Stimulated activated CD8-positive, alpha-beta memory T cell treated with anti-CD3 and anti-CD28 coated beads, Interleukin-4, amount 100 ng/mL, for 24 hours (primary cell): ENCODE results near the gene SLC34A1.

Source experiments
- DNase-seq: peaks from one replicate; pipeline ENCODE4 v3.0.0-alpha.2; 2020; ENCODE audit warnings: low read depth

SLC34A1 gene

GRCh38 chr5:177388521-177389052, 4.4 kb downstream of the SLC34A1 start:
- DNase-seq: no peak

DNA sequence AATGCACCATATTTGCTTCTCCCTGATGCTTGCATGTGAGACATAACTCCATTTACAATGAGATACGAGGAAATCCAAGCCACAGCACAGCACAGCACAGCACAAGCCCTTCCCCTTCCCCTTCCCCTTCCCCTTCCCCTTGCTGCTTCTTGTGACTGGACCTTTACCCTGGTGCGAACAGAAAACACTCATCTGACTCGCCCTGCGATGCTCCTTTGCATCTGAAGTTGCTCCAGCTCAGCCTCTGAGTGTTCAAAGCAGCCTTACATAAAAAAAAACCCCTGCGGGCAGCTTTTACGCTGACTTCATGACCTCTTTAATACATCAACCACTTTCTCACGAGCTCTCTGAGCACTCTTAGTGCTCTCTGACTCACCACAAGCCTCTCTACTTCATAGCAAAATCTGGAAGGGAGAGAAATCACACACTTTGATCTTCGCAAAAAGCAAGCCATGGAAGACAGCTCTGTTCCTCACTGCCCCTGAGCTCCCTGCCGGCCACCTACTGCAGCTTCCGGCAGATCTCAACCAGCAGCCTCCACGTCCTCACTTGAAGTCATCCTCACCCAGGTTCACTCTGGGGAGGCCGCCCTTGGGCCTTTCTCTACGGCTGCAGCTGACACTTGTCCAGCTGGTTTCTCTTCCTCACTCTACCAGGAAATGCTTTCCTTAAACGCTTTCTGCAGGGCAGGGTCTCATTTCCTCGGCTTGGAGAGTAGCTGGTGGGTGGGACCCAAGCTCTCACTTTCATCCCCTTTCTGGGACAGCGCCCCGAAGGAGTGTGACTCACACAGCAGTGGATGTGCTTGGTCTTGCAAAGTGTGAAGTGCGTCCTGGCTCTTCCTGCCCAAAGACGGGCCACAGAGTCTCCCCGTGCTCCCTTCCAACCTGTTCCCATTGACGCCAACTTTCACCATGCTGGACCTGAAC, 5.3 kb downstream of the SLC34A1 start:
- DNase-seq: no peak

DNA sequence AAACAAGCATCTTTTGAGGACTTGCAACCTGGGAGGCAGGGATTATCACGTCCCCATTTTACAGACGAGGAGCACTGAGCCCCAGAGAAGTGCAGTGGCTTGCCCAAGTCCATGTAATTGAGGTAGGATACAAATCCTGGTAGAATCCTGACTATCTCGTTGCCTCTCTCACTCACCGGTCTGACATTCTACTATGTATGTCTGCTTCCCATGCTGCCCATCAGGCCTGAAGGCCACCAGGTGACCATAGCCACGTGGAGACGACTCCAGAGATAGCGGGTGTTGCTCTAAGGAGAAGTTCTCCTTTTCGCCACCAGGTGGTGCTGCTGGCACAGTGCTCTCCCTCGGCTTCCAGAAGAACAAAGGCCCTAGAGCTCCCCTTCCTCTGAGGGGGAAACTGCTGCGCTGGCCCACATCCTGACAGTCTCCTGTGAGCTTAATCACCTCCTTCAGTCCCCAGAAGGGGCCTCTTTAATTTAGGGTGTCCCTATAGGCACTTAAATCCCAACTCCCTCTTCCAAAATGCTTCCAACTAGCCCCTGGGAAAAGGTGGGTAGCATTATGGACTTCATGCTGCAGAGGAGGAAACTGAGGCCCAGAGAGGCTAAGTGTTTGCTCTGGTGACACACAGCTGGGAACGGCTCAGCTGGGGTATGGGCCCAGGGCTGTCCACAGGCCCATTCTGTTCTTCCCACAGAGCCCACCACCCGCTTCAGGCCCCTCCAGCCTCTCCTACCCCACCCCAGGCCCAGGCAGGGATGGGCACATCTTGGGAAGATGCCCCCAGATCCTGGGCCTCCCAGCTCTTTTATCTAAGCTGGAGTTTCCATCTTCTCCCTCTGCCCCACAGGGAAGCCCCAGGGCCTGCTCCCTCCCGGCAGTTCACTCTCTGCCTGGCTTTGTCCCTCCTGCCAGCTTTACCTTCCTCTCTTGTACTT, 6.4 kb downstream of the SLC34A1 start:
- peak; percentile 78 for DNase-seq

- no peak for DNase-seq
These were observed 8.5 kb downstream of the SLC34A1 start for GRCh38 chr5:177392765-177393164.

- DNase-seq: no peak
These were observed 9.1 kb downstream of the SLC34A1 start for GRCh38 chr5:177393206-177393765.

- no peak for DNase-seq
These were observed 9.8 kb downstream of the SLC34A1 start for GRCh38 chr5:177393990-177394389.

DNA sequence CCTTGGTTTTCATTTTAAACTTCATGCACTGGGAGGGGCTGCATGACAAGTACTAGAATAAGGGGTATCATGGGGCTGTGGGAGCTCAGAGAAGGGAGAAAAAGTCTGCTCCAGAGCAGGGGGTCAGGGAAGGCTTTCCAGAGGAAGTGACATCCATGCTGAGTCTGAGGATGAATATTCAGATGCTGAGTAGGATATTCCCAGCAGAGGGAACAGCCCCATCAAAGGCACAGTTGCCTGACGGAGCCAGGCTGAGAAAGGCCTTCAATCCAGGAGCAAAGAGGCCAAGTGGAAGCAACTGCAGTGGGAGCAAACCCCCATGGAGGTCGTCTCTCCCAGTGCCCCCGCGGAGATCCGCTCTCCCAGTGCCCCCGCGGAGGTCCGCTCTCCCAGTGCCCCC, 11.8 kb downstream of the SLC34A1 start:
- DNase-seq: no peak

- DNase-seq: no peak
These were observed 12.6 kb downstream of the SLC34A1 start for GRCh38 chr5:177396807-177397206.

DNA sequence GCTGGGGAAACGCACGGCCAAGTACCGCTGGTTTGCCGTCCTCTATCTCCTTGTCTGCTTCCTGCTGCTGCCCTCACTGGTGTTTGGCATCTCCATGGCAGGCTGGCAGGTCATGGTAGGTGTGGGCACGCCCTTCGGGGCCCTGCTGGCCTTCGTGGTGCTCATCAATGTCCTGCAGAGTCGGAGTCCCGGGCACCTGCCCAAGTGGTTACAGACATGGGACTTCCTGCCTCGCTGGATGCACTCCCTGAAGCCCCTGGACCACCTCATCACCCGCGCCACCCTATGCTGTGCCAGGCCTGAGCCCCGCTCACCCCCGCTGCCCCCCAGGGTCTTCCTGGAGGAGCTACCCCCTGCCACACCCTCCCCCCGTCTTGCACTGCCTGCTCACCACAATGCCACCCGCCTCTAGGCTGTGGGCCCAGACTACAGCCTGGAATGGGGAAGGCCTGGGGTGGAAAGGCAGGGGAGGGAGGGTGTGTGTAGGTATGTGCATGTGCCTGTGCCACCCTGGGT, 13.7 kb downstream of the SLC34A1 start:
- DNase-seq: no peak

DNA sequence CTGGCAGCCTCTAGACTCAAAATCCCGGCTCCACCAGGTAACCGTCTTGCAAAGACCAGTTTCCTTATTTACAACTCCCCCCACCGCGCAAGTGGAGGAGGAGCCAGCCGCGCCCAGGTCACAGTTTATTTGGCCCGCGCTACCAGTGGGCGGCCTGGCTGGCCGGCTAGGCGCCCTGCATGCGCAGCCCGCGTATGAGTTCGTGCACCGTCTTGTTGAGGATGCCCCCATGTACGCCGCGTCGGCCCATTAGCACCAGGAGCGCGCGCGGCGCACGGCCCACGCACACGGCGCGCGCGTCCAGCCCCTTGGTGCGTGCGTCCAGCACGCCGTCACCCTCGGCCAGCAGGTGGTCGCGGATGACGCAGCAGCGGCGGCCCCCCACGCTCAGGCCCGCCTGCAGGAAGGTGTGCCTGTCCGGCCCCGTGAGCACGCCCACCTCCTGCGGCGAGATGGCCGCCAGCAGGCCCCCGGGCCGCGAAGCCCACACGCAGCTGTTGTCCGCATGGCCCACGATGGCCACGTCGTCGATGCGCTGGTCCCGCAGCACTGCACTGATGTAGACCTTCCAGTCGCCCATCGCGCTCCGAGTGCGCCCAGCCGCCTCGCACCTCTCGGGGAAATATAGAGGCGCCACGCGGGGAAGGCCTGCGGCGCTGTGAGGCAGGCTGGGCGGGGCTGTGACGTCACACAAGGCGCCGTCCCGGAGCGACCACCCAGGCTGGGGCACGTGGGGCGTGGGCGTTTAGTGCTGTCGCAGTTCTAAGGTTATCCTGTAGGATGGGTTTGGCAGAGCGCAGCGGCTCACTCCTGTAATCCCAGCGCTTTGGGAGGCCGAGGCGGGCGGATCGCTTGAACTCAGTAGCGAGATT, 16.0 kb downstream of the SLC34A1 start, which contains the start of gene PFN3:
Gene PFN3, minus strand, starts transcription at position 665 of the 872 bp plus-strand sequence. Its CDS starts 85 bp downstream, at position 580.
- no peak for DNase-seq

- peak; percentile 47 for DNase-seq
These were observed 18.2 kb downstream of the SLC34A1 start for GRCh38 chr5:177402271-177403043.

- DNase-seq: no peak
These were observed 19.0 kb downstream of the SLC34A1 start for GRCh38 chr5:177403102-177403791.

DNA sequence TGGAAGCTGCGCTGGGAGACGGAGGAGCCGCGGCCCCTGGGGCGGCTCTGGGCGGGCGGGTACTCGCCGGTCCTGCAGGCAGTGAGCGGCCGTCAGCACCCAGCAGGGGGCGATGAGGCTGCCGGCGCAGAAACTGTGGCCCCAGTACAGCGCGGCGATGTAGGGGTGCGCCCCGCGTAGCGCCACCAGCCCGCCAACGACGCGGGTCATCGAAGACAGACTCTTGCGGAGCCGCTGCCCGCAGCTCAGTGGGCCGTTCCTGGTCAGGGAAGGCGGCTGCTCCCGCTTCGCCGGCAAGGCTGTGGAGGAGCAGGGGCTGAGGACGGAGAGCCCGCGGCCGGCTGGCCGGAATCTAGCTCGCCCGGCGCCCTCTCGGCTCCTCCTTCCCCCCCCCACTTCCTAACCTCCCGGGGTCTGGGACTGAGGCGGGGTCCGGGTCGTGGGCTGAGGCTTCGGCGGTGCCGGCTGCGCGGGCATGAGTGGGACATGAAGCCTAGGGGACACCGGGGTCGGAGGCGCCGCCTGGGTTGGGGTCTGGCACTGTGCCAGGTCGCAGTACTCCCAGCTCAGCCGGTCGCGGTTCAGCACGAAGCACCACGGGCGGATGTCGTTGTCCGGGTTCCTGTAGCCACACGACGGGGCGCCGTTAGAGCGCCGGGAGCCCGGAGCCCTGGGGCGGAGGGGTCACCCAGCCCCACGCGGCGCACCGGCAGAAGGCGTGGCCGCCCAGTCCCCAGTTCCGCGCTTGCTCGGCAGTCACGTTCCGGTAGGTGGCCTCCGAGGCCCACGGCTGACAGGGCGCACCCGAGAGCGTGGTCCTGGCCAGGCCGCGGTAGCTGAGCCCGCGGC, 19.8 kb downstream of the SLC34A1 start:
- DNase-seq: peak; percentile 75

- no peak for DNase-seq
These were observed 20.5 kb downstream of the SLC34A1 start for GRCh38 chr5:177404641-177405179.

DNA sequence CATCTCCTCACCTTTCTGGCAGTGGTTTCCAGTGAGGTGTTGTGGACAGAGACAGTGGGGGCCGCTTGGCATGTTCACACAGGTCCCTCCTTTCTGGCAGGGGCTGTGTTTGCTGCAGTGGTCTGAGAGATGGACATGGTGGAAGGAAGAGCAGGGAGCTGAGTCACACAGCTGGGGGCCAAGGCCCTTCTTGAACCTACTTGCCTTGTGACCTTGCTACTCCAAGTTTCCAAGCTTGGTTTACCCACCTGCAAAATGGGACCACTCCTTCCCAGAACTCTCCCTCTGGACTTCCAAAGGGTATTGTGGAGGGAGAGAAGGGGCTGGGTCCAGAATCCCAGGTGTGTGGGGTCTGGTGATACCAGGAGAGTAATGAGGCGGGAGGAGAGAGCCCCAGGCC, 21.1 kb downstream of the SLC34A1 start:
- no peak for DNase-seq

DNA sequence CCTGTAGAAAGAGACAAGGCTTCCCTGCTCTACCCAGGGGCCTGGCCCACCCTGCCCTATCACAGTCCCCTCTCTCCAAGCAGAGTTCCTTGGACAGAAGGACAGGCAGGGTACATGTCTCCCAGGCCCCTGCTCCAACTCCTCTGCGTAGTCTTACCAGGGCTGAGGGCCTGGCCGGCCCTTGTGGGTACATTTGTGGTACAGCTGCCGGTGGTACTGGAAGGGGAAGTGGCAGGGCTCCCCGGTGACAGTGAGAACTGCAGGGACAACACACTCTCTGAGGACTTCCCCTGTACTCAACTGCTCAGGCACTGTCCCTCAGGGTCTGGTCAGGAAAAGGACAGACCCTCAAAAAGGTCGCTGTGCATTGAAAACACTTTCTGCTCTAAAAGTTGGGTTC, 21.6 kb downstream of the SLC34A1 start:
- no peak for DNase-seq

DNA sequence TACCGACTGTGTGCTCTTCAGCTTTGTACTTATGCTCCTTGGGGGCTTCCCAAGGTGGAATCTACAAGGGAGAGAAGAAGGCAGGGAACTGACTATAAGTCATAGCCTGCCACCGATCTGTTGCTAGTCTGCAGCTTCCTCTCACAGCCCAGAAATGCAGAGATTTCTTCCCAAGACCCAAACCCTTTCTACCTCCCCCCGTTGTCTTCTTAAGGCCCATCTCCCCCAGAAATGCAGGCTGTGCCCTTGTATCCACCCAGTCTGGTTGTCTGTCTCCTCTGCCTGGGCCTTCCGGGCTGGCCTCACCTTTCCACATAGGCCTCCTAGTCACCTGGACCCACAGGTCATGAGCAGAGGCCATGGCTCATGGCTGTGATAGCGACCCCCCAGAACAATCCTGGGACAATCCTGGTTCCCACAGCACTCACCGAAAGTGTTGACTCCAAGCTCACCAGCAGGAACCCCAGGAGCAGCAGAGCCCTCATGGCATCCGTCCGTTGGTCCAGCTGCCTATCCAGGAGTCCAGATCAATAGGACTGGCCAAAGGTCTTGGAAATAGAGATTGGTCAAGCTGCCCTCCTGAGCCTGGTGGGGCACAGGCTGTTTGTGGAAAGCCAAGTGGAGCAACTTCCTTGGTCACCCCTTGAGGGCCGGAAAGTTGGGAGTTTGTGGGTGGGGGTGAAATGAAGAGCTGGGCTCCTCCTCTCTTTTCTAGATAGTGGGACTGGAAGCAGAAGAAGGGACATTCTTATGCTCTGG, 25.0 kb downstream of the SLC34A1 start, which contains the start of gene F12:
Gene F12, minus strand, starts transcription at position 522 of the 759 bp plus-strand sequence. Its CDS starts 37 bp downstream, at position 485.
- DNase-seq: no peak
